Naive thymus-derived CD4-positive, alpha-beta T cell (primary cell): Measurements from ENCODE around the gene PDE9A. TPM values are rescaled to one million over a fixed set of nuclear protein-coding genes. Genes with fewer than 3 reads are reported as not detected.
"Not testable (repeated sequence)": the region's sequence is repeated elsewhere in the genome, so short reads cannot be mapped to it uniquely, and the experiment has no call there.

ENCODE experiments used
- ATAC-seq: fragments of 150-1000 bp; cut with Tn5 transposase; 2 replicates; pipeline ENCODE4 v1.10.0; 2021; ENCODE audit warnings: mild to moderate bottlenecking, moderate library complexity
- CTCF ChIA-PET: fragments of 350-600 bp; sonication (Branson Sonifier 250); formaldehyde crosslinking; loops from one replicate; lab custom pipeline; 2021; ENCODE audit warnings: antibody characterized with exemption; lab: Charles Lee
- POLR2A ChIA-PET: fragments of 350-600 bp; sonication (Branson Sonifier 250); formaldehyde crosslinking; loops from one replicate; lab custom pipeline; 2021; ENCODE audit warnings: antibody characterized with exemption, inconsistent platforms; lab: Charles Lee
- DNase-seq, 9 donors: peaks; one replicate each; pipeline versions ENCODE4 v3.0.0 to v3.0.0-alpha.2; 2020 to 2022; ENCODE audit warnings: mixed read lengths in 1 of 9
- H3K27ac ChIP-seq: one replicate; pipeline ENCODE4 v1.7.0; 2013; ENCODE audit warnings: mild to moderate bottlenecking, low read depth, low read length, moderate library complexity
- H3K27me3 ChIP-seq, 2 donors: one replicate each; pipeline ENCODE4 v1.7.0; 2013; ENCODE audit warnings: low read length in 2 of 2, mild to moderate bottlenecking in 2 of 2, moderate library complexity in 2 of 2; ENCODE audit not compliant: control insufficient read depth in 2 of 2, insufficient read depth in 2 of 2
- H3K36me3 ChIP-seq, 3 experiments: 1 replicate in 2 of 3; 2 replicates in 1 of 3; pipeline ENCODE4 v1.7.0; 2013; ENCODE audit warnings: low read length in 3 of 3, mild to moderate bottlenecking in 3 of 3, moderate library complexity in 1 of 3; ENCODE audit not compliant: insufficient read depth in 3 of 3, control insufficient read depth in 2 of 3
- H3K4me1 ChIP-seq, 2 donors: one replicate each; pipeline ENCODE4 v1.7.0; 2013; ENCODE audit warnings: low read length in 2 of 2, mild to moderate bottlenecking in 2 of 2, moderate library complexity in 1 of 2; ENCODE audit not compliant: control insufficient read depth in 2 of 2, insufficient read depth in 2 of 2
- H3K4me3 ChIP-seq: 2 replicates; pipeline ENCODE4 v1.7.0; 2013; ENCODE audit warnings: mild to moderate bottlenecking, low read length
- H3K9me3 ChIP-seq, 3 experiments: 1 replicate in 2 of 3; 2 replicates in 1 of 3; pipeline ENCODE4 v1.7.0; 2013; ENCODE audit warnings: low read length in 3 of 3; ENCODE audit not compliant: control insufficient read depth in 2 of 3
- H3K27ac Mint-ChIP-seq, 9 donors: one replicate each; pipeline ENCODE4 v1.8.0; 2020 to 2022; ENCODE audit warnings: mixed read lengths in 9 of 9, mild to moderate bottlenecking in 8 of 9, moderate library complexity in 5 of 9, inconsistent platforms in 2 of 9
- H3K27me3 Mint-ChIP-seq, 5 donors: one replicate each; pipeline ENCODE4 v1.8.0; 2021 to 2022; ENCODE audit warnings: mixed read lengths in 5 of 5, mild to moderate bottlenecking in 1 of 5
- H3K36me3 Mint-ChIP-seq, 5 donors: one replicate each; pipeline ENCODE4 v1.8.0; 2020 to 2022; ENCODE audit warnings: mixed read lengths in 5 of 5, mild to moderate bottlenecking in 3 of 5, inconsistent platforms in 1 of 5
- H3K4me1 Mint-ChIP-seq, 7 donors: one replicate each; pipeline ENCODE4 v1.8.0; 2020 to 2022; ENCODE audit warnings: mixed read lengths in 7 of 7, mild to moderate bottlenecking in 3 of 7, inconsistent platforms in 1 of 7
- H3K4me3 Mint-ChIP-seq, 10 donors: one replicate each; pipeline ENCODE4 v1.8.0; 2020 to 2022; ENCODE audit warnings: mild to moderate bottlenecking in 10 of 10, mixed read lengths in 10 of 10, moderate library complexity in 6 of 10, inconsistent platforms in 2 of 10
- H3K9me3 Mint-ChIP-seq, 11 donors: one replicate each; pipeline ENCODE4 v1.8.0; 2020 to 2022; ENCODE audit warnings: mixed read lengths in 11 of 11, mild to moderate bottlenecking in 4 of 11, inconsistent platforms in 1 of 11, moderate library complexity in 1 of 11
- intact Hi-C, 2 donors: fragments of 100-400 bp; cut with micrococcal nuclease; formaldehyde crosslinking; loops; one replicate each; pipeline ENCODE4 v1.15.1; 2023
- polyA plus RNA-seq, 2 donors: library from polyadenylated mRNA; unstranded; fragments of 300-500 nt; fragmentation: Illumina TruSeq; gene quantifications; one replicate each; pipeline ENCODE4 v1.2.3, GENCODE V29; 2021
- total RNA-seq, 6 experiments: library from RNA in 5 of 6; stranded (reverse) in 5 of 6; gene quantifications; 1 replicate in 5 of 6; 2 replicates in 1 of 6; pipeline ENCODE4 v1.2.3 and lab custom pipeline; 2021 to 2026

The PDE9A gene
- total and polyA plus RNA-seq, 7 experiments from 2014 or later: 5.9 to 18.4 (median 14.7) TPM

- intact Hi-C loops: no loop called here
- Mint-ChIP-seq H3K27me3 (peaks cover 0 to 2% (median 0%) of the 10 kb centered on the region in 5 donors), H3K27ac (no peak overlapping the region)
Measured at GRCh38 chr21:42716074-42716473, 62.7 kb downstream of the PDE9A start.

GRCh38 chr21:42720484-42720883, 67.1 kb downstream of the PDE9A start:
- H3K4me3 ChIP-seq, H3K27ac Mint-ChIP-seq, intact Hi-C loops, H3K27ac ChIP-seq, DNase-seq, H3K27me3 Mint-ChIP-seq, ATAC-seq, H3K4me3 Mint-ChIP-seq, H3K36me3 ChIP-seq, CTCF ChIA-PET, H3K9me3 ChIP-seq, H3K9me3 Mint-ChIP-seq, H3K4me1 ChIP-seq, H3K27me3 ChIP-seq: not testable (repeated sequence)
- peaks cover 0 to 33% (median 18%) of the 10 kb centered on the region in 5 donors for H3K36me3 Mint-ChIP-seq
- H3K4me1 Mint-ChIP-seq: peaks cover 0 to 17% (median 9%) of the 10 kb centered on the region in 7 donors
- POLR2A ChIA-PET: interaction anchor here (0.6 kb wide), 1 partner anchor 300 kb away, joined by 3 read pairs; no protein-coding TSS in a partner anchor

More at GRCh38 chr21:42716074-42716473, 62.7 kb downstream of the PDE9A start:
- peaks cover 0 to 8% (median 0%) of the 10 kb centered on the region in 7 donors for H3K4me1 Mint-ChIP-seq
- peaks cover 0 to 19% (median 12%) of the 10 kb centered on the region in 5 donors for H3K36me3 Mint-ChIP-seq
- DNase-seq (no peak), ATAC-seq (no peak)
- Histone ChIP-seq H3K4me3 (no peak overlapping the region), H3K27ac (no peak overlapping the region), H3K27me3 (no peaks in the 10 kb centered on the region), H3K36me3 (no peaks in the 10 kb centered on the region), H3K4me1 (no peaks in the 10 kb centered on the region), H3K9me3 (no peaks in the 10 kb centered on the region)
- POLR2A ChIA-PET: interaction anchor here (1.3 kb wide), 1 partner anchor 22 kb away, joined by 3 read pairs; no protein-coding TSS in a partner anchor
- CTCF ChIA-PET: no interaction called here
- H3K9me3 Mint-ChIP-seq: no peaks in the 10 kb centered on the region
- no peak overlapping the region for H3K4me3 Mint-ChIP-seq

GRCh38 chr21:42721341-42721824, 68.0 kb downstream of the PDE9A start:
- no peaks in the 10 kb centered on the region for H3K27me3 ChIP-seq
- ATAC-seq (no peak), DNase-seq (no peak)
- Mint-ChIP-seq H3K27ac (no peak overlapping the region), H3K9me3 (no peaks in the 10 kb centered on the region), H3K27me3 (peaks cover 0 to 2% (median 0%) of the 10 kb centered on the region in 5 donors), H3K4me3 (no peak overlapping the region), H3K4me1 (peaks cover 1 to 22% (median 9%) of the 10 kb centered on the region in 7 donors), H3K36me3 (peaks cover 3 to 39% (median 10%) of the 10 kb centered on the region in 5 donors)
- no peaks in the 10 kb centered on the region for H3K36me3 ChIP-seq
- ChIA-PET CTCF (no interaction called here), POLR2A (no interaction called here)
- no peaks in the 10 kb centered on the region for H3K9me3 ChIP-seq
- H3K4me3 ChIP-seq: no peak overlapping the region
- no peaks in the 10 kb centered on the region for H3K4me1 ChIP-seq
- intact Hi-C loops: no loop called here
- no peak overlapping the region for H3K27ac ChIP-seq

GRCh38 chr21:42722153-42722552, 68.7 kb downstream of the PDE9A start:
- H3K4me3 ChIP-seq: no peak overlapping the region
- Mint-ChIP-seq H3K4me1 (peaks cover 1 to 22% (median 9%) of the 10 kb centered on the region in 7 donors), H3K27ac (peak overlapping the region in 3 of 9 donors; percentile 49 to 55 (median 53)), H3K4me3 (peak overlapping the region in 1 of 10 donors; percentile 60), H3K9me3 (no peaks in the 10 kb centered on the region), H3K36me3 (peaks cover 4 to 46% (median 14%) of the 10 kb centered on the region in 5 donors), H3K27me3 (peaks cover 0 to 2% (median 0%) of the 10 kb centered on the region in 5 donors)
- no peaks in the 10 kb centered on the region for H3K9me3 ChIP-seq
- DNase-seq (no peak), ATAC-seq (no peak)
- POLR2A ChIA-PET: no interaction called here
- CTCF ChIA-PET: no interaction called here
- no peaks in the 10 kb centered on the region for H3K4me1 ChIP-seq
- no peaks in the 10 kb centered on the region for H3K27me3 ChIP-seq
- intact Hi-C loops: no loop called here
- no peaks in the 10 kb centered on the region for H3K36me3 ChIP-seq
- H3K27ac ChIP-seq: no peak overlapping the region

GRCh38 chr21:42722808-42723473, 69.5 kb downstream of the PDE9A start:
- Mint-ChIP-seq H3K9me3 (no peaks in the 10 kb centered on the region), H3K27me3 (peaks cover 0 to 4% (median 0%) of the 10 kb centered on the region in 5 donors), H3K27ac (no peak overlapping the region), H3K4me1 (peaks cover 1 to 22% (median 9%) of the 10 kb centered on the region in 7 donors), H3K36me3 (peaks cover 9 to 51% (median 21%) of the 10 kb centered on the region in 5 donors), H3K4me3 (no peak overlapping the region)
- Histone ChIP-seq H3K4me3 (no peak overlapping the region), H3K27me3 (no peaks in the 10 kb centered on the region), H3K4me1 (no peaks in the 10 kb centered on the region), H3K36me3 (no peaks in the 10 kb centered on the region), H3K27ac (no peak overlapping the region), H3K9me3 (no peaks in the 10 kb centered on the region)
- DNase-seq (no peak), ATAC-seq (no peak)
- CTCF ChIA-PET: no interaction called here
- POLR2A ChIA-PET: no interaction called here
- intact Hi-C loops: no loop called here

- peaks cover 0 to 4% (median 0%) of the 10 kb centered on the region in 5 donors for H3K27me3 Mint-ChIP-seq
- ChIA-PET POLR2A (no interaction called here), CTCF (no interaction called here)
- H3K4me1 Mint-ChIP-seq: peaks cover 1 to 22% (median 11%) of the 10 kb centered on the region in 7 donors
- intact Hi-C loops: no loop called here
- Histone ChIP-seq H3K4me1 (no peaks in the 10 kb centered on the region), H3K27ac (no peak overlapping the region), H3K9me3 (no peaks in the 10 kb centered on the region), H3K27me3 (no peaks in the 10 kb centered on the region), H3K36me3 (no peaks in the 10 kb centered on the region), H3K4me3 (no peak overlapping the region)
- no peak for DNase-seq
- H3K4me3 Mint-ChIP-seq: no peak overlapping the region
- peaks cover 14 to 56% (median 23%) of the 10 kb centered on the region in 5 donors for H3K36me3 Mint-ChIP-seq
- no peak for ATAC-seq
- peak overlapping the region in 1 of 9 donors; percentile 7 for H3K27ac Mint-ChIP-seq
- peaks cover 0 to 6% (median 2%) of the 10 kb centered on the region in 11 donors for H3K9me3 Mint-ChIP-seq
Measured at GRCh38 chr21:42724226-42724920, 71.0 kb downstream of the PDE9A start.
